Spleen (tissue), 11 donors: ENCODE results near the gene MUC2. TPM values are rescaled to one million over a fixed set of nuclear protein-coding genes. Genes with fewer than 3 reads are reported as not detected.

Experiments used
- DNase-seq: peaks from one replicate; pipeline ENCODE4 v3.0.0-alpha.2; 2020
- H3K27ac ChIP-seq, 8 donors: fragments of 200-600 bp; sonication (generic) in 7 of 8; 1 replicate in 4 of 8; 2 replicates in 4 of 8; pipeline versions ENCODE4 v1.5.0 to v1.8.0; 2016 to 2021; ENCODE audit warnings: inconsistent platforms in 4 of 8, mild to moderate bottlenecking in 4 of 8, moderate library complexity in 1 of 8
- H3K27me3 ChIP-seq, 7 donors: fragments of 200-600 bp; sonication (generic) in 6 of 7; replicated peaks in 1 of 7; 1 replicate in 4 of 7; 2 replicates in 3 of 7; pipeline versions ENCODE4 v1.5.0 to v1.8.0; 2016 to 2021; ENCODE audit warnings: inconsistent platforms in 3 of 7, mild to moderate bottlenecking in 1 of 7
- H3K36me3 ChIP-seq, 6 donors: fragments of 200-600 bp; sonication (generic) in 5 of 6; 1 replicate in 4 of 6; 2 replicates in 2 of 6; pipeline versions ENCODE4 v1.5.0 to v1.8.0; 2016 to 2021; ENCODE audit warnings: inconsistent platforms in 2 of 6
- H3K4me1 ChIP-seq, 6 donors: fragments of 200-600 bp; sonication (generic) in 5 of 6; 1 replicate in 3 of 6; 2 replicates in 3 of 6; pipeline versions ENCODE4 v1.5.0 to v1.8.0; 2016 to 2021; ENCODE audit warnings: inconsistent platforms in 3 of 6
- H3K4me3 ChIP-seq, 8 donors: fragments of 200-600 bp; sonication (generic) in 7 of 8; 1 replicate in 4 of 8; 2 replicates in 4 of 8; pipeline versions ENCODE4 v1.5.0 to v1.8.0; 2016 to 2021; ENCODE audit warnings: inconsistent platforms in 4 of 8, mild to moderate bottlenecking in 4 of 8, moderate library complexity in 2 of 8
- H3K9me3 ChIP-seq, 8 donors: fragments of 200-600 bp; sonication (generic) in 7 of 8; 1 replicate in 4 of 8; 2 replicates in 4 of 8; pipeline versions ENCODE4 v1.5.0 to v1.8.0; 2016 to 2021; ENCODE audit warnings: inconsistent platforms in 4 of 8
- CTCF ChIP-seq, 11 experiments: fragments of 200-600 bp in 7 of 11; fragments of 450-650 bp in 4 of 11; sonication (generic) in 4 of 11; IDR thresholded peaks in 8 of 11; conservative IDR thresholded peaks in 3 of 11; 1 replicate in 7 of 11; 2 replicates in 4 of 11; pipeline versions ENCODE4 v1.4.0 to v1.8.0; 2016 to 2021; ENCODE audit warnings: antibody characterized with exemption in 11 of 11, inconsistent platforms in 4 of 11, mild to moderate bottlenecking in 1 of 11
- POLR2A ChIP-seq, 3 donors: fragments of 450-650 bp; IDR thresholded peaks; one replicate each; pipeline ENCODE4 v1.5.1; 2017; ENCODE audit warnings: antibody characterized with exemption in 3 of 3, mild to moderate bottlenecking in 1 of 3
- POLR2AphosphoS5 ChIP-seq, 3 donors: sonication (generic); formaldehyde crosslinking; IDR thresholded peaks; one replicate each; pipeline ENCODE4 v1.5.1; 2017; ENCODE audit warnings: antibody characterized with exemption in 3 of 3
- WGBS, 5 donors: extraction: QIAGEN DNeasy Blood & Tissue Kit in 3 of 5; methylation state at CpG; one replicate each; pipeline versions ENCODE4 v1.1.5 to v1.1.7; 2013 to 2018; 5-methylcytosine and 5-hydroxymethylcytosine counted together
- intact Hi-C: fragments of 100-400 bp; cut with DNase I; formaldehyde crosslinking; loops from one replicate; pipeline ENCODE4 v1.15.0; 2023; ENCODE audit warnings: low total_unique reads
- polyA plus RNA-seq, 3 donors: library from polyadenylated mRNA; stranded (reverse); fragments of 200-250 nt; gene quantifications; one replicate each; pipeline ENCODE4 v1.2.1, GENCODE V29; 2013
- total RNA-seq, 7 donors: library from RNA; depleted of rRNA in 3 of 7; stranded (reverse); fragments of >200 nt in 3 of 7; fragmentation: NEBNext Ultra II Directional in 4 of 7; extraction: Animal tissue kit (Norgen Biotek cat#: 25700) in 4 of 7; gene quantifications; one replicate each; pipeline versions ENCODE4 v1.1.0 to v1.2.1, GENCODE V29; 2016 to 2021
- donor health status: healthy with polysubstance abuse.
- donor health status: DM: no; HTN: no; CAD: no; lungs with moderate emphysema.
- donor health status: DM: no; HTN: no; CAD: no.
- donor health status: Bipolar disorder and iron deficiency.
- donor health status: healthy.
- donor health status: DM: no; HTN: no; CAD: no.
- donor health status: DM: yes; HTN: yes; CAD: no.

Gene MUC2
- total and polyA plus RNA-seq, 10 donors: 0.03 to 0.06 (median 0.03) TPM; not detected in 7

GRCh38 chr11:1034456-1035295 is 40.0 kb upstream of the MUC2 start:
- Histone ChIP-seq H3K36me3 (no peaks in the 10 kb centered on the region), H3K4me1 (peaks cover 0 to 37% (median 4%) of the 10 kb centered on the region in 6 donors), H3K4me3 (no peak overlapping the region), H3K9me3 (no peaks in the 10 kb centered on the region), H3K27ac (no peak overlapping the region), H3K27me3 (peaks cover 0 to 14% (median 0%) of the 10 kb centered on the region in 7 donors)
- intact Hi-C loops: no loop called here
- DNase-seq: no peak
- TF ChIP-seq CTCF (IDR thresholded peaks at IDR 0.05 in 8 of 11, conservative IDR thresholded peaks at IDR 0.05 in 3 of 11) (no peak), POLR2A (IDR thresholded peaks at IDR 0.05) (no peak), POLR2AphosphoS5 (IDR thresholded peaks at IDR 0.05) (peak in 2 of 3 donors; percentile 9 to 16)
- 84 to 92% (median 90%) methylated on average over 8 to 39 of the region's 39 CpGs for WGBS, 5 donors

GRCh38 chr11:1035577-1036283 is 38.9 kb upstream of the MUC2 start:
- H3K27ac ChIP-seq: no peak overlapping the region
- H3K4me3 ChIP-seq: no peak overlapping the region
- peaks cover 0 to 37% (median 5%) of the 10 kb centered on the region in 6 donors for H3K4me1 ChIP-seq
- 79 to 88% (median 82%) methylated on average over 25 to 29 of the region's 29 CpGs for WGBS, 5 donors
- DNase-seq: no peak
- H3K36me3 ChIP-seq: no peaks in the 10 kb centered on the region
- no peak for TF ChIP-seq POLR2A (IDR thresholded peaks at IDR 0.05)
- peak in 1 of 3 donors; percentile 4 for TF ChIP-seq POLR2AphosphoS5 (IDR thresholded peaks at IDR 0.05)
- H3K27me3 ChIP-seq: peaks cover 0 to 19% (median 0%) of the 10 kb centered on the region in 7 donors
- H3K9me3 ChIP-seq: no peaks in the 10 kb centered on the region
- intact Hi-C loops: no loop called here

- no peak within 1 kb of the TSS for H3K27ac ChIP-seq
- peaks cover 0 to 19% (median 0%) of the 10 kb centered on the region in 7 donors for H3K27me3 ChIP-seq
- TF ChIP-seq POLR2A (IDR thresholded peaks at IDR 0.05) (no peak), POLR2AphosphoS5 (IDR thresholded peaks at IDR 0.05) (peak in 2 of 3 donors; percentile 7 to 34)
- no peaks in the 10 kb centered on the region for H3K36me3 ChIP-seq
- H3K4me1 ChIP-seq: peaks cover 0 to 41% (median 5%) of the 10 kb centered on the region in 6 donors
- 54 to 95% (median 77%) methylated on average over 4 to 42 of the region's 42 CpGs for WGBS, 5 donors
- no peak for DNase-seq
- no peak within 1 kb of the TSS for H3K4me3 ChIP-seq
- intact Hi-C loops: no loop called here
- no peaks in the 10 kb centered on the region for H3K9me3 ChIP-seq
Observed at GRCh38 chr11:1036303-1036923, 38.3 kb upstream of the MUC2 start, which contains the start of gene MUC6. MUC6 (minus strand) TSS chr11:1036718; CDS start chr11:1036655, 63 bp downstream.

GRCh38 chr11:1036931-1037330 is 37.7 kb upstream of the MUC2 start:
- Histone ChIP-seq H3K27ac (no peak overlapping the region), H3K4me1 (peaks cover 0 to 41% (median 5%) of the 10 kb centered on the region in 6 donors), H3K4me3 (no peak overlapping the region), H3K36me3 (no peaks in the 10 kb centered on the region), H3K27me3 (peaks cover 0 to 21% (median 0%) of the 10 kb centered on the region in 7 donors), H3K9me3 (no peaks in the 10 kb centered on the region)
- DNase-seq: no peak
- intact Hi-C loops: no loop called here
- TF ChIP-seq POLR2A (IDR thresholded peaks at IDR 0.05) (no peak), POLR2AphosphoS5 (IDR thresholded peaks at IDR 0.05) (no peak), CTCF (IDR thresholded peaks at IDR 0.05 in 8 of 11, conservative IDR thresholded peaks at IDR 0.05 in 3 of 11) (no peak)
- 47 to 84% (median 69%) methylated on average over 1 to 13 of the region's 13 CpGs for WGBS, 5 donors
